Measurements from ENCODE around the gene HDAC4.

HDAC4 gene

GRCh38 chr2:239429473-239430350, 28.9 kb upstream of the HDAC4 start:
- DNase-seq: no peak
- intact Hi-C loops (cut with DNase I): no loop called here

DNA sequence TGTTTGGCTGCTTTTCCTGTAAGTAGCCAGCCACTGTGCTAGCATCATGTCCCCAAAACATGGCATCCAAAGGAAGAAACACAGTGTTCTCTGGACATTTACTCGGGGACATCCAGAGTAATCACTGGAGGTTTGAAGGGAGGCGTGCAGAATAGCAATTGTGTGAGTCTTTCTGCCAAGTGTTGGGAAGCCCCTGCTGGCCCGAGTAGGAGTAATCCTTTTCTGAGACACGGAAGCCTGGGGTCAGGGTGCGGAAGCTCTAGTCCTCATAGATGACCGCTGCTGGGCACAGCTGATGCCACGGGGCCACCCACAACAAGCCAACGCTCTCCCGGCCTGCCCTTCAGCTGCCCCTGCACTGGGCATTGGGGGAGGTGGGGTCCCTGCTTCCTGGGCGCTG, 24.8 kb upstream of the HDAC4 start:
- DNase-seq: peak in 1 of 10 donors; percentile 34
- intact Hi-C loops (cut with DNase I): no loop called here

- DNase-seq: no peak
- intact Hi-C loops (cut with DNase I): no loop called here
These were observed 23.7 kb upstream of the HDAC4 start for GRCh38 chr2:239424337-239425045.

DNA sequence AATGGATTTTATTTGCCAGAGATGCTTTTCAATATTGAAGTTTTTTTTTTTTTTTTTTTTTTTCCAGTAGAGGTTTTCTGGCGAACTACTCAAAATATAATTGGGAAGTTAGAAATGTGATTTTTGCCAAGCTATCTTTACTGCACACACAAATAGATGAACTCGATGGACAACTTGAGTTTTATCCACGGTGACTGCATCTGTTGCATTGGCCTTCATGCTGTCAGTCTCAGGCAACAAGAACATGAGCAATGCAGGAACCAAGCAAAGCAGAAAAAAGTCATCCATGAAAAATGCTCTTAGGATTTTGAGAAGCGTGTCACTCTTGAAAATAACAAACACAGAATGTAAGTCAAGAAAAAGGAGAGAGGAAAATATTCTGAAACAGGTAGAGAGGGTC, 22.7 kb upstream of the HDAC4 start:
- DNase-seq: no peak
- intact Hi-C loops (cut with DNase I): no loop called here

GRCh38 chr2:239421851-239422250, 21.0 kb upstream of the HDAC4 start:
- no peak for DNase-seq
- intact Hi-C loops (cut with DNase I): no loop called here

DNA sequence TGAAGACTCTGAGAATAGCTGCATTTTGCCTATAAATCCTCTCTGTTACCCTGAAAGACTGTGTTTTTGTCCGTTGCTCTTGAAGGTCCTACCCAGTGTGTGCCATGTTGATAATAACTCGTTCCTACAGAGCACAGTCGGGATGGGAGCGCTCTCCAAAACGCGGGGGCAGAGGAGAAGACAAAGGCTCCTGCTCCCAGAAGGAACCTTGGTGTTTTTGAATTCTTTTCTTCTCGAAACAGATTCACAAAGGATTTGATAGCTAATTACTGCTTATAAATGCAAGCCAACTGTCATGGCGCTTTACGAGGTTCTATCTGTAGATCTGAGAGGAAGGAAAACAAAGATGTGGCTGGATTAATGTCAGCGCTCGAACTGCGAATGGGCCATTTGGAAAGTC, 19.3 kb upstream of the HDAC4 start:
- intact Hi-C loops (cut with DNase I): no loop called here
- no peak for DNase-seq

DNA sequence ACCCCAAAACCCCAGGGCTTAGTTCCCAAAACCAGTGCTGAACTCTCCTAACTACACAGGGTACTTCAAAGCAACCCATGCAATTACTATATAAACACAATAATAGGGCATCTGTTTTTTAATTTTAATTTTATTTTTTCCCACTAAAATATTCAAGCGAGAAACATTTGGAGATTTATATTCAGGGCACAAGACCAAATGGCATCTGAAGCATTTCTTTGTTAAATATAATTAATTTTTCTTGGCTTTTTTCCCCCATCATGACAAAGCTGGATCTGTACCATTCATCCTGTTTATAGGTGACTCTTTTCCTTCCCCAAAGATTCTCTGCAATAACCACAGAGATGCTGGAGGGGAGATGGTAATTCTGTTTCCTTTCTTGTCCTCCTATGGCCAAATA, 18.1 kb upstream of the HDAC4 start:
- intact Hi-C loops (cut with DNase I): no loop called here
- DNase-seq: no peak

GRCh38 chr2:239412905-239413603, 12.2 kb upstream of the HDAC4 start:
- intact Hi-C loops (cut with DNase I): no loop called here
- no peak for DNase-seq

DNA sequence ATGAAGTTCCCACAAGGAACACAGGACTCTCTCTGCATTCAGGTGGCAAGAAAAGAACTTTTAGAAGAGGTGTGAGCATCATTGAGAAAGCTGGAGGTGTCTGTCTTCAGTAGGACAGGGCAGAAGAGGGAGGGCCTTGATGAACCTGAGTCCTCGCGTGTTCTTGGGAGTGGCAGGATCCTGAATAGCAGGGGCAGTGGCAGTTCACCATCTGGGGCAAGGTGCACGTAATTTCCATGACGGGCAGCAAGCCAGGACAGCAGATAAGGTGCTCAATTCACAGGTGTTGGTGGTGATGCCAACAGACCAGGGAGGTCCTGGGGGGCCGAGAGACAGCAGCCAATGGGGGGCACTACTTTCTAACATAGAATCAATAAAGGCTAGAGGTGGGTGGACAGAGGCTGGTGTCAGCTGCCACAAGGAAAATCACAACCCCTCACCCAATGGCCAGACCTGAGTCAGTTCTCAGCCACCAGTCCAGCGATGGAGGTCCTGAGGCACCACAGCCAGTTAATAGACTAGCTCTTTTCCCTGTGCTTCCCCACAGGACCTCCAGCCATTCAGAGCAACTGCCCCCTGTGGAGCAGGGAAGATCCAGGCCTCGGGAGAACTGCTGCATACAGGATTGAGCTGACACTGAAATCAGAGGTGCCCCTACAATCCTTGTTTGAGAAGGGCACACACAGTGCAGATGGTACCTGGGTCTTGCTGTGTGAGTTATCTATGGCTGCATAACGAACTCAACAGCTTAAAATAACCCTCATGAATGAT, 10.9 kb upstream of the HDAC4 start:
- intact Hi-C loops (cut with DNase I): no loop called here
- no peak for DNase-seq

GRCh38 chr2:239411117-239411516, 10.3 kb upstream of the HDAC4 start:
- intact Hi-C loops (cut with DNase I): no loop called here
- no peak for DNase-seq

GRCh38 chr2:239409976-239410375, 9.2 kb upstream of the HDAC4 start:
- intact Hi-C loops (cut with DNase I): no loop called here
- no peak for DNase-seq

GRCh38 chr2:239407112-239407511, 6.3 kb upstream of the HDAC4 start:
- peak in 1 of 10 donors; percentile 72 for DNase-seq
- intact Hi-C loops (cut with DNase I): no loop called here

DNA sequence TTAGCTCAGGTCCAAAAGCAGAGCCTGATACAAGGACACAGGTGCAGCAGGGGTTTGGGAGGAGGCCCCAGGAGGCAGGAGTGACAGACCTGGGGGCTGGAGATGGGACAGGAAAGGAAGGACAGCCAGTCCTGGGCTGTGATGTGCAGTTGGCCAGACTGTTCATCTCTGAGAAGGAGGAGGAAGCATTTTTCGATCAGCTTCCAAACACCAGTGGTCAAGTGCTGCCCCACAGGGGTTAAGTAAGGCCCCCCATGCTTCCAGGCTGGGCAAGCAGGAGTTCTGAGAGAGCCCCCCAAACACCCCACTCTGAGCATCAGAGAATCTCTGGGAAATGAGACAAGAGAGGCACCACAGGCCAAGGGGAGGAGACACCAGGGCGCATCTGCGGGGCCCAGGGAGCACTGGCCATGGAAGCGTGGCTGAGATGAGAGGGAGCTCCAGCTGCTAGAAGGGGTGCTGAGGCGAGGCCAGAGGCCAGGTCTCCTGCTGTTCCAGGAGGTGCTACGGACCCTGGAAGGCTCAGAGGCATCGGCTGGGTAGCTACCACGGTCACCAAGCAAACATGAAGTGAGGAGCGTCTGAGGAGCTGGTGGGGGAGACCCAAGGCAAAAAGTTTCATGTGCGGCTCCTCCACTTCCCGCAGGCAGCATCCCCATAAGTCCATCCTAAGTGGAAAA, 5.6 kb upstream of the HDAC4 start:
- peak in 1 of 10 donors; percentile 43 for DNase-seq
- intact Hi-C loops (cut with DNase I): no loop called here

DNA sequence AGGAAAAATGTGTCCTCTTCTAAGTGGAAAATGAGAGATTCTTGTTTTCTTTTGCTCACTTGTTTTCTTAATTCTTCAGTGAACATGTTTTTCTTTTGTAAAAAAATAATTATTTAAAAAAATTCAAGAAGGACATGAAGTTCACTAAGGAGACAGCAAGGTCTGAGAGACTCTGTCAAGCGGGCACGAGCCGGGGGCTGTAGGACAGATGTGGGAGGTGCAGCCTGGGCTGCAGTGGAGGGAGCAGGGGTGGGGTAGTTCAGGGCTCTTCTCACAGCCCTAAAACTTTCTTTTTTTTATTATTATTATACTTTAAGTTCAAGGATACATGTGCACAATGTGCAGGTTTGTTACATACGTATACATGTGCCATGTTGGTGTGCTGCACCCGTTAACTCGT, 4.3 kb upstream of the HDAC4 start:
- DNase-seq: no peak
- intact Hi-C loops (cut with DNase I): no loop called here

DNA sequence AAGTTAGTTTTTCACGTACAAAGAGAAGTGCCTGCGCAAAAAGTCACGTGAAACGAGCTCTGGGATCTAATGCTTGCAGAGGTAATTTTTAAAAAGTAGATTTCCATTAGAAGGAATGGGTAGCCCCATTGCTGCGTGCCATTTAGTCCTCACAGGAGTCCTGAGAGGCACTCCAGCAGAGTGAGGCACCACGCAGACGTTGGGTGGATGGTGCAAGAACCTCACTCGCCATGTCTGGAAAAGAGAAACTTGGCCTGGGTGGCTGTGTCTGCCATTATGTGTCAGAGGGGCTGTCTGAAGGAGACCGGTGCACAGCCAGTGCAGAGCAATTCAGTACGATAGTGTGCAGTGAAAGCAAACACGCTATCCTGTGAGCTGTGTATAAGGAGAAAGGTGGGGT, 1.8 kb upstream of the HDAC4 start:
- intact Hi-C loops (cut with DNase I): loop anchor here (2.0 kb wide), 1 partner anchor 38 kb away; no protein-coding TSS in a partner anchor
- DNase-seq: no peak

- peak in 5 of 10 donors; percentile 41 to 92 (median 57) for DNase-seq
- intact Hi-C loops (cut with DNase I): loop anchor here (2.0 kb wide), 1 partner anchor 39 kb away; no protein-coding TSS in a partner anchor
These were observed 1.0 kb upstream of the HDAC4 start for GRCh38 chr2:239401881-239402233.

DNA sequence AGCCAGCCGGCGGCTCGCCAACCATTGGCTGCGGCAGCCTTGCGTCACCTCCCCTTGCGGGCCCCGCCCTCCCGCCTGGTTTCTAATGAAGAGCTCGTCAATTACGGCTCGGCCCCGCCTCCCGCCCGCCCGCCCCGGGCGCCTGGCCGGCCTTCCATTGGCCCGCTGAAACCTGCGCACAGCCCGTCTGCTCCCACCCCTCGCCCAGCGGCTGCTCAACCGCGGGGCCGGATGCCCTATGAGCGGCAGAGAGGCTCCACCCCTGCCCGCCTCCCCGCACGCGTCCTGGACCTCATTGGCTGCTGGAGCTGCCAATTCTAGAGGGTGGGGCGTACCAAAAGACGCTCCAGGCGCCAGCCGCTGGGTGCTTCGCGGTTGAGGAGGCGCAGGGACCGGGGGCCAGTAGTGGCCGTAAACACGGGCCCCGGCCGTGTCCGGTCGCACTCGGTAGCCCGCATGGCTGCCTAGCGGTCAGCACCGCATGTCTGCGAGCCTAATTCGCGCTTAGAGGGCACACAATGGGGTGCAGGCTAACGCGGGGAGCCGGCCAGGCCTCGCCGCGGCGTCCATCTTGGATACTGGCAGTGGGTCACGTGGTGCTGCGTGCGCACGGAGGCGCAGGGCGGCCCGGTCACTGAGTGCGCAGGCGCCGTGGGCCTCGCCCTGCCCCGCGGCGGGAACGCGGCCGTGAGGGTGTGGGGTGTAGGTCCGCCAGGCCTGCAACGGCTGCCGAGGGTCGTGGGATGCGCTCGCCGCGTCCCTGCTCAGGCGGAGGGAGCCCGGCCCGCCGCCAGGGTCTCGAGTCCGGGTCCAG, 454 bp upstream of the HDAC4 start:
- DNase-seq: peak; percentile 98 to 100 (median 100)
- intact Hi-C loops (cut with DNase I): no loop called here

DNA sequence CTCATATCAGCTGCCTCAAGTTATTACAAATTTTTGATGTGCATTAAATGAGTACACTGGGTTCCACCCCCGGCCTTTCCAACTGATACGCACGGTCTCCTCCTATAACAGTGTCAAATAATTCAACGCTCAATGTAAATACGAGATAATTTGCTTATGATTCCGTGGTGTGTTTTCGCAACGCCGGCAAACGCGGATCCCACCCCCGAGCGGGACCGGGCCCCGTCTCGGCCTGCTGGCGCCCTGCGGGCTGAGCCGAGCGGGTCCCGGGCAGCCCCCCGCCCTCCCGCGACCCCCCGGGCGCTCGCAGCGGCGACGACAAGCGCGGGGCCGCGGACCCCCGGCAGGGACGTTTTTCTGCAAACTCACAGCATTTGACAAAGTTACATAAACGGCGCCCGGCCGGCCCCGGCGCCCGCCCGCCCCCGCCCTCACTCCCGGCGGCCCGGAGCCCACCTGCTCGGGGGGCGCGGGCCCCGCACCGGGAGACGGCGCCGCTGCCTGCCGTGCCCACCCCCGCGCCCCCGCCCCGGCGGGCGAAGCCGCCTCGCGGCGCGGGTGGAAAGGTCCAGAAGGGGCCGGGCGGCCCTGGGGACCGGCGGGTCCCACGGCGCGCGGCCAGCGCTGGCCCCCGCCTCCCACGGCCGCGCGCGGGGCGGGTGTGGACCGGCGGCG, 762 bp downstream of the HDAC4 start:
- DNase-seq: peak in 2 of 10 donors; percentile 15 to 61
- intact Hi-C loops (cut with DNase I): loop anchor here (10.0 kb wide), 1 partner anchor 265 kb away; no protein-coding TSS in a partner anchor
